ENCODE results near the gene NEK1.

- TF ChIP-seq RAD21 (IDR thresholded peaks at IDR 0.05; ENCODE audit: low read length) (no peak), CTCF (conservative IDR thresholded peaks at IDR 0.05; ENCODE audit: low read depth, low read length) (no peak), FOS (IDR thresholded peaks at IDR 0.05; ENCODE audit: low read depth, low read length) (no peak), POLR2A (IDR thresholded peaks at IDR 0.05; ENCODE audit: low read depth, low read length) (no peak), MAFK (IDR thresholded peaks at IDR 0.05; ENCODE audit: low read depth, low read length) (no peak), ELK1 (IDR thresholded peaks at IDR 0.05; ENCODE audit: borderline replicate concordance, low read depth, low read length) (no peak), MAZ (IDR thresholded peaks at IDR 0.05; ENCODE audit: borderline replicate concordance, low read depth, low read length) (no peak), RFX5 (IDR thresholded peaks at IDR 0.05; ENCODE audit: low read depth, low read length) (no peak), CEBPB (IDR thresholded peaks at IDR 0.05; ENCODE audit: low read depth, low read length) (no peak)
- TF ChIP-seq, protein P1, sequence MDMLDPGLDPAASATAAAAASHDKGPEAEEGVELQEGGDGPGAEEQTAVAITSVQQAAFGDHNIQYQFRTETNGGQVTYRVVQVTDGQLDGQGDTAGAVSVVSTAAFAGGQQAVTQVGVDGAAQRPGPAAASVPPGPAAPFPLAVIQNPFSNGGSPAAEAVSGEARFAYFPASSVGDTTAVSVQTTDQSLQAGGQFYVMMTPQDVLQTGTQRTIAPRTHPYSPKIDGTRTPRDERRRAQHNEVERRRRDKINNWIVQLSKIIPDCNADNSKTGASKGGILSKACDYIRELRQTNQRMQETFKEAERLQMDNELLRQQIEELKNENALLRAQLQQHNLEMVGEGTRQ (IDR thresholded peaks at IDR 0.05; ENCODE audit: low read depth, low read length), result no peak
Measured at GRCh38 chr4:169366821-169367220, 245.6 kb downstream of the NEK1 start.

All from IMR-90 (cell line).